Measurements from ENCODE around the gene CDK2AP2.

The CDK2AP2 gene

GRCh38 chr11:67464411-67465188, 43.4 kb downstream of the CDK2AP2 start:
- Histone ChIP-seq H3F3A (ENCODE audit: control insufficient read depth, insufficient read depth) (peaks cover 22% of the 10 kb centered on the region), H4K20me1 (ENCODE audit: control insufficient read depth, insufficient read depth, low read depth, low read length) (no peaks in the 10 kb centered on the region), H3K27ac (ENCODE audit: low read depth, low read length) (peak overlapping the region; percentile 65), H3K27me3 (ENCODE audit: control insufficient read depth, low read length) (no peaks in the 10 kb centered on the region), H3K9me3 (ENCODE audit: control insufficient read depth, insufficient read depth, low read length) (no peaks in the 10 kb centered on the region), H3K4me1 (ENCODE audit: control insufficient read depth, low read length) (peaks cover 70% of the 10 kb centered on the region), H3K79me2 (ENCODE audit: control insufficient read depth, low read length) (peaks cover 28% of the 10 kb centered on the region), H3K36me3 (ENCODE audit: control insufficient read depth, low read length) (peaks cover 21% of the 10 kb centered on the region), H3K9me2 (replicated peaks; ENCODE audit: control insufficient read depth, low read length) (no peaks in the 10 kb centered on the region), H3K4me2 (ENCODE audit: low read length) (peak overlapping the region; percentile 96), H3K4me3 (ENCODE audit: low read length) (peak overlapping the region; percentile 81)
- TF ChIP-seq EZH2phosphoT487 (IDR thresholded peaks at IDR 0.05; ENCODE audit: borderline replicate concordance, low read length) (no peak), CTCF (IDR thresholded peaks at IDR 0.05; ENCODE audit: low read depth, low read length, poor library complexity, severe bottlenecking) (no peak)

- Histone ChIP-seq H3K9me3 (ENCODE audit: control insufficient read depth, insufficient read depth, low read length) (no peaks in the 10 kb centered on the region), H3K36me3 (ENCODE audit: control insufficient read depth, low read length) (peaks cover 21% of the 10 kb centered on the region), H4K20me1 (ENCODE audit: control insufficient read depth, insufficient read depth, low read depth, low read length) (no peaks in the 10 kb centered on the region), H3K27me3 (ENCODE audit: control insufficient read depth, low read length) (no peaks in the 10 kb centered on the region), H3K4me3 (ENCODE audit: low read length) (peak overlapping the region; percentile 81), H3K9me2 (replicated peaks; ENCODE audit: control insufficient read depth, low read length) (no peaks in the 10 kb centered on the region), H3K4me1 (ENCODE audit: control insufficient read depth, low read length) (peaks cover 74% of the 10 kb centered on the region), H3K79me2 (ENCODE audit: control insufficient read depth, low read length) (peaks cover 27% of the 10 kb centered on the region), H3K27ac (ENCODE audit: low read depth, low read length) (peak overlapping the region; percentile 65), H3F3A (ENCODE audit: control insufficient read depth, insufficient read depth) (peaks cover 29% of the 10 kb centered on the region), H3K4me2 (ENCODE audit: low read length) (peak overlapping the region; percentile 96)
- no peak for TF ChIP-seq EZH2phosphoT487 (IDR thresholded peaks at IDR 0.05; ENCODE audit: borderline replicate concordance, low read length)
- no peak for TF ChIP-seq CTCF (IDR thresholded peaks at IDR 0.05; ENCODE audit: low read depth, low read length, poor library complexity, severe bottlenecking)
These were observed 44.1 kb downstream of the CDK2AP2 start for GRCh38 chr11:67463680-67464410.

GRCh38 chr11:67463186-67463585, 44.8 kb downstream of the CDK2AP2 start:
- no peaks in the 10 kb centered on the region for H4K20me1 ChIP-seq (ENCODE audit: control insufficient read depth, insufficient read depth, low read depth, low read length)
- no peak overlapping the region for H3K4me3 ChIP-seq (ENCODE audit: low read length)
- TF ChIP-seq EZH2phosphoT487 (IDR thresholded peaks at IDR 0.05; ENCODE audit: borderline replicate concordance, low read length) (no peak), CTCF (IDR thresholded peaks at IDR 0.05; ENCODE audit: low read depth, low read length, poor library complexity, severe bottlenecking) (no peak)
- no peaks in the 10 kb centered on the region for H3K27me3 ChIP-seq (ENCODE audit: control insufficient read depth, low read length)
- no peak overlapping the region for H3K4me2 ChIP-seq (ENCODE audit: low read length)
- H3K79me2 ChIP-seq (ENCODE audit: control insufficient read depth, low read length): peaks cover 20% of the 10 kb centered on the region
- peaks cover 21% of the 10 kb centered on the region for H3K36me3 ChIP-seq (ENCODE audit: control insufficient read depth, low read length)
- H3F3A ChIP-seq (ENCODE audit: control insufficient read depth, insufficient read depth): peaks cover 29% of the 10 kb centered on the region
- H3K9me2 ChIP-seq (replicated peaks; ENCODE audit: control insufficient read depth, low read length): no peaks in the 10 kb centered on the region
- no peaks in the 10 kb centered on the region for H3K9me3 ChIP-seq (ENCODE audit: control insufficient read depth, insufficient read depth, low read length)
- no peak overlapping the region for H3K27ac ChIP-seq (ENCODE audit: low read depth, low read length)
- peaks cover 78% of the 10 kb centered on the region for H3K4me1 ChIP-seq (ENCODE audit: control insufficient read depth, low read length)
